Muscle layer of colon (tissue), 2 donors: ENCODE measurements around the gene BPIFB1.

Experiments used
- H3K27ac ChIP-seq: one replicate; pipeline ENCODE4 v1.7.0; 2013; ENCODE audit warnings: low read depth, mild to moderate bottlenecking, low read length, moderate library complexity
- H3K27me3 ChIP-seq, 2 donors: one replicate each; pipeline ENCODE4 v1.7.0; 2013; ENCODE audit warnings: low read length in 2 of 2, mild to moderate bottlenecking in 2 of 2; ENCODE audit not compliant: insufficient read depth in 2 of 2, control insufficient read depth in 1 of 2
- H3K36me3 ChIP-seq: one replicate; pipeline ENCODE4 v1.7.0; 2013; ENCODE audit warnings: mild to moderate bottlenecking, low read length; ENCODE audit not compliant: insufficient read depth
- H3K4me1 ChIP-seq: one replicate; pipeline ENCODE4 v1.7.0; 2013; ENCODE audit warnings: mild to moderate bottlenecking, low read length; ENCODE audit not compliant: insufficient read depth
- H3K4me3 ChIP-seq, 2 donors: one replicate each; pipeline ENCODE4 v1.7.0; 2013; ENCODE audit warnings: low read length in 2 of 2, low read depth in 1 of 2, mild to moderate bottlenecking in 1 of 2, moderate library complexity in 1 of 2
- H3K9ac ChIP-seq: one replicate; pipeline ENCODE4 v1.7.0; 2013; ENCODE audit warnings: low read length
- H3K9me3 ChIP-seq: one replicate; pipeline ENCODE4 v1.7.0; 2013; ENCODE audit warnings: mild to moderate bottlenecking, low read length
- donor health status: abdominal sarcoma.
- donor health status: Adenocarcinoma of cecum.

Gene BPIFB1

DNA sequence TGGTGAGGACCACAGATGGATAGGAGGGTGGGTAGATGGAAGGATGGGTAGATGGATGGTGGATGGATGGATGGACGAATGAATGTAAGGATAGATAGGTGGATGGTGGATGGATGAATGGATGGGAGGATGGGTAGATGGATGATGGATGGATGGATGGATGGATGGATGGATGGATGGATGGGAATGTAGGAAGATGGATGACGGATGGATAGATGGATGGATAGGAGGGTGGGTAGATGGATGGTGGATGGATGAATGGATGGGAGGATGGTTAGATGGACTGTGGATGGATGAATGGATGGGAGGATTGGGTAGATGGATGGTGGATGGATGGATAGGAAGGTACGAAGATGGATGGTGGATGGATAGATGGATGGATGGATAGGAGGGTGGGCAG lies 51.1 kb downstream of the BPIFB1 start:
- no peaks in the 10 kb centered on the region for H3K9me3 ChIP-seq
- no peaks in the 10 kb centered on the region for H3K27me3 ChIP-seq
- H3K27ac ChIP-seq: no peak overlapping the region
- H3K4me1 ChIP-seq: no peaks in the 10 kb centered on the region
- no peak overlapping the region for H3K9ac ChIP-seq
- H3K4me3 ChIP-seq: no peak overlapping the region
- no peaks in the 10 kb centered on the region for H3K36me3 ChIP-seq

- no peaks in the 10 kb centered on the region for H3K9me3 ChIP-seq
- no peaks in the 10 kb centered on the region for H3K27me3 ChIP-seq
- H3K4me1 ChIP-seq: no peaks in the 10 kb centered on the region
- no peak overlapping the region for H3K9ac ChIP-seq
- H3K36me3 ChIP-seq: no peaks in the 10 kb centered on the region
- H3K4me3 ChIP-seq: no peak overlapping the region
- H3K27ac ChIP-seq: no peak overlapping the region
Observed at GRCh38 chr20:33336375-33336774, 53.4 kb downstream of the BPIFB1 start.

DNA sequence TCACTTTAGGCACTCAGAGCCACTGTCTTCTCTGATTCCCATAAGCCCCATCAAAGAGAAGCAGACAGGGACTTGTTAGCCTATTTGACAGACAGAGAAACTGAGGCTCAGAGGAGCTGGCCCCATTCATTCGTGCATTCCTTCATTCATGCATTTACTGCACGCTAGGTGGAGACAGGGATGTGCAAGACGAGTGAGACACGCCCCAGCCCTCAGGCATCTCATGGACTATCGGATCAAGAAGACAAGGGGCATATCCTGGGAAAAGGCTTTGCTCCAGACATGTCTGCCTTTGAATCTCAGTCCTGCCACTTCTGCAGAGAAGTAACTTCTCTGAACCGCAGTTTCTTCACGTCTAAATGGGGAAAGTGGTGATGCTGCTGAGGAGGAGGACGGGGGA lies 54.1 kb downstream of the BPIFB1 start:
- no peak overlapping the region for H3K9ac ChIP-seq
- H3K4me3 ChIP-seq: no peak overlapping the region
- no peaks in the 10 kb centered on the region for H3K4me1 ChIP-seq
- no peaks in the 10 kb centered on the region for H3K36me3 ChIP-seq
- peaks cover 0 to 1% of the 10 kb centered on the region in 2 donors for H3K27me3 ChIP-seq
- no peaks in the 10 kb centered on the region for H3K9me3 ChIP-seq
- no peak overlapping the region for H3K27ac ChIP-seq

- H3K9ac ChIP-seq: no peak overlapping the region
- H3K4me3 ChIP-seq: no peak overlapping the region
- no peaks in the 10 kb centered on the region for H3K36me3 ChIP-seq
- H3K4me1 ChIP-seq: no peaks in the 10 kb centered on the region
- H3K9me3 ChIP-seq: no peaks in the 10 kb centered on the region
- peaks cover 0 to 5% of the 10 kb centered on the region in 2 donors for H3K27me3 ChIP-seq
- no peak overlapping the region for H3K27ac ChIP-seq
Observed at GRCh38 chr20:33337531-33338165, 54.6 kb downstream of the BPIFB1 start.

- Histone ChIP-seq H3K36me3 (no peaks in the 10 kb centered on the region), H3K9ac (no peak overlapping the region), H3K27ac (no peak overlapping the region), H3K4me1 (no peaks in the 10 kb centered on the region), H3K4me3 (no peak overlapping the region), H3K9me3 (no peaks in the 10 kb centered on the region), H3K27me3 (peaks cover 0 to 5% of the 10 kb centered on the region in 2 donors)
Observed at GRCh38 chr20:33338467-33339258, 55.6 kb downstream of the BPIFB1 start.

GRCh38 chr20:33339515-33340058 lies 56.6 kb downstream of the BPIFB1 start:
- Histone ChIP-seq H3K4me1 (no peaks in the 10 kb centered on the region), H3K9me3 (no peaks in the 10 kb centered on the region), H3K4me3 (no peak overlapping the region), H3K36me3 (no peaks in the 10 kb centered on the region), H3K27me3 (peaks cover 0 to 5% of the 10 kb centered on the region in 2 donors), H3K27ac (no peak overlapping the region), H3K9ac (no peak overlapping the region)

- no peak overlapping the region for H3K4me3 ChIP-seq
- H3K27me3 ChIP-seq: peaks cover 0 to 5% of the 10 kb centered on the region in 2 donors
- H3K9ac ChIP-seq: no peak overlapping the region
- H3K36me3 ChIP-seq: no peaks in the 10 kb centered on the region
- no peaks in the 10 kb centered on the region for H3K4me1 ChIP-seq
- no peak overlapping the region for H3K27ac ChIP-seq
- H3K9me3 ChIP-seq: no peaks in the 10 kb centered on the region
Observed at GRCh38 chr20:33343521-33343920, 60.5 kb downstream of the BPIFB1 start.

DNA sequence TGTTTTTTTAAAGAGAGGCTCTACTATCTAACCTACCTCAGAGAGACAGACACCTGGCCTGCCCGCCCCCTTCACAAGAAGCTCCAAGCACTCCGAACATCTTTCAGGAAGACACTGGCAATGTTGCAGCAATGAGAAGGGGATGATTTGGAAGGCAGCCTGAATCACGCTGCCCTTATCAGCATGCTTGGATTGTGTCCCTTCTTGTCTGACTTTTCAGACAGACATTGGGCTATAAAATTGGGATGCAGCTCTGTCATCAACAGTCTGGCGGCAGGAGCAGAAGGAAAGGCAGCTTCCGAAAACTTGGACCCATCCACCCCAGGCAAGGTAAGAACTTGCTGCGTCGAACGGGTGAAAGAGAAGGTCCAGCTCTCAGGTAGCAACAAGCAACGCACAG lies 62.3 kb downstream of the BPIFB1 start:
- Histone ChIP-seq H3K4me1 (no peaks in the 10 kb centered on the region), H3K27me3 (peaks cover 0 to 5% of the 10 kb centered on the region in 2 donors), H3K27ac (no peak overlapping the region), H3K4me3 (no peak overlapping the region), H3K36me3 (peaks cover 6% of the 10 kb centered on the region), H3K9ac (no peak overlapping the region), H3K9me3 (no peaks in the 10 kb centered on the region)

DNA sequence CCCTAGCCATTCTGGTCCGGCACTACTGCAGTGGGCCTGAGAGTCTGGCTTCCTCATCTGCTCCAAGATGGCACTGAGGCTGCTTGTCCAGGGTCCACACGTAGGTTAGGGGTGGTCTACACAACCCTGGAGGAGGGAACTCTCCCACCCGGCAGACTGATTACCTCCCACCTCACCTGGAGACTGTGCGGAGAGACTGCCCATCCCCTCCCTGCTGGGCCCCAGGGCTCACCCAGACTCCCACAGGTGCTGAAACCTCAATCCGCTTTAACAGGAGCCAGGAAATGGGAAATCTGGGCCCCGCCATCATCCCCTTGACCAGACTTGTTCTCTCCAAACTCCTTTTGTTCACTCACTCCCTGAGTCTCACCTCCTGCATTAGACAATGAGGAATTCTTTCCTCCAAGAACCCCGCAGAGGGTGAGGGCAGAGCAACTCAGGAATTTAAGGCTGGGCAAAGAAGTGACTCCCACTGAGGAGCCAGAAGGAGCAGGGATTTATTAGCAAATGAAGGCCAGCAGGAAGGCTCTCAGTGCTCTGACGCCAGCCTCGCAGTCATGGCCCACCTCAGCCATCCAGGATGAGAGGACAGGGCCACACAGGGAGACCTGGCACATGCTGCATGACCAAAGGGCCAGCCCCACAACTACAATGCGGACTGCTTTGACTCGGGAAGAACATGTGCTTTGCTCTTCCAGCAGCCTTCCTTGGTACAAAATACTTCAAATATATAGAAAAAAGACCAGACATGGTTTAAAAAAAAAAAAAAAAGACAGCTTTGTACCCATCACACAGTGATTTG lies 65.3 kb downstream of the BPIFB1 start:
- Histone ChIP-seq H3K9me3 (no peaks in the 10 kb centered on the region), H3K27me3 (no peaks in the 10 kb centered on the region), H3K27ac (no peak overlapping the region), H3K9ac (no peak overlapping the region), H3K4me3 (no peak overlapping the region), H3K4me1 (no peaks in the 10 kb centered on the region), H3K36me3 (peaks cover 6% of the 10 kb centered on the region)

DNA sequence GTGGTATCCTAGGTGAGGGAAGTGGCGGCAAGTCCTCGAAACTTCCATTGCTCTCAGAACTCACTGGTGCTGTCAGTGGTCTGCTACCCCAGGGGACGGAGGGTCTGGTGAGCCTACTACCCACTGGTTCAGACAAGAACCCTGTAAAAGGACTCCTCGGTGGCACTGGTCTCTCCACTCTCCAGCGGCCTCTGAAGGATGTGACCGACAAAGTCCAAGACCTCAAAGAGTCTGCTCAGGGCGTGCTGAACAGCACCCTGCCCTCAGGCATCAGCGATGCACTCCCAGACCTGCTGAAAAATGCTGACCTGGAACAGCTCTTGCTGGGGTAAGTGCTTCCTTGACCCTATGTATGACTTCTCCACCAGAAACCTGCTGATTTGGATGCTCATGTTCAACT lies 66.5 kb downstream of the BPIFB1 start:
- Histone ChIP-seq H3K36me3 (peaks cover 12% of the 10 kb centered on the region), H3K9me3 (no peaks in the 10 kb centered on the region), H3K9ac (no peak overlapping the region), H3K4me3 (no peak overlapping the region), H3K27me3 (no peaks in the 10 kb centered on the region), H3K4me1 (no peaks in the 10 kb centered on the region), H3K27ac (no peak overlapping the region)

GRCh38 chr20:33351696-33352095 lies 68.7 kb downstream of the BPIFB1 start:
- Histone ChIP-seq H3K27me3 (no peaks in the 10 kb centered on the region), H3K27ac (no peak overlapping the region), H3K4me3 (no peak overlapping the region), H3K9me3 (no peaks in the 10 kb centered on the region), H3K9ac (no peak overlapping the region), H3K4me1 (no peaks in the 10 kb centered on the region), H3K36me3 (peaks cover 23% of the 10 kb centered on the region)
